KG1 (cell line): ENCODE results near the gene NPAS2.

Experiments
- DNase-seq: peaks from one replicate; lab custom pipeline; 2025; lab: John Stamatoyannopoulos, UW

The NPAS2 gene

GRCh38 chr2:100819370-100820272 lies at the start of gene NPAS2:
TSS of gene NPAS2 (plus strand) at chr2:100820139. CDS start at chr2:100904755, 84,616 bp downstream.
- DNase-seq, result no peak

- DNase-seq, result no peak
Observed at GRCh38 chr2:100771125-100771524, 48.8 kb upstream of the NPAS2 start.

GRCh38 chr2:100773538-100773937 lies 46.4 kb upstream of the NPAS2 start:
- DNase-seq, result no peak

GRCh38 chr2:100776445-100776844 lies 43.5 kb upstream of the NPAS2 start:
- no peak for DNase-seq

GRCh38 chr2:100778637-100779450 lies 41.1 kb upstream of the NPAS2 start:
- no peak for DNase-seq

GRCh38 chr2:100779908-100780202 lies 40.1 kb upstream of the NPAS2 start:
- DNase-seq, result no peak

- DNase-seq, result no peak
Observed at GRCh38 chr2:100780203-100781008, 39.5 kb upstream of the NPAS2 start.

- DNase-seq, result no peak
Observed at GRCh38 chr2:100781009-100781325, 39.0 kb upstream of the NPAS2 start.

- no peak for DNase-seq
Observed at GRCh38 chr2:100781523-100782379, 38.2 kb upstream of the NPAS2 start.

- DNase-seq, result no peak
Observed at GRCh38 chr2:100782380-100782878, 37.5 kb upstream of the NPAS2 start.

GRCh38 chr2:100783987-100784386 lies 36.0 kb upstream of the NPAS2 start:
- DNase-seq, result no peak

- no peak for DNase-seq
Observed at GRCh38 chr2:100784681-100785080, 35.3 kb upstream of the NPAS2 start.

GRCh38 chr2:100785626-100786296 lies 34.2 kb upstream of the NPAS2 start:
- no peak for DNase-seq

- DNase-seq, result no peak
Observed at GRCh38 chr2:100786297-100786658, 33.7 kb upstream of the NPAS2 start.

- no peak for DNase-seq
Observed at GRCh38 chr2:100786985-100787384, 33.0 kb upstream of the NPAS2 start.

- DNase-seq, result no peak
Observed at GRCh38 chr2:100789361-100789760, 30.6 kb upstream of the NPAS2 start.

- no peak for DNase-seq
Observed at GRCh38 chr2:100791294-100791935, 28.5 kb upstream of the NPAS2 start.

GRCh38 chr2:100791936-100792308 lies 28.0 kb upstream of the NPAS2 start:
- no peak for DNase-seq

GRCh38 chr2:100793220-100793619 lies 26.7 kb upstream of the NPAS2 start:
- DNase-seq, result no peak

GRCh38 chr2:100793982-100794381 lies 26.0 kb upstream of the NPAS2 start:
- DNase-seq, result no peak
